Testis (tissue), 2 donors: ENCODE results near the gene WDR74.

ENCODE experiments used
- POLR2A ChIP-seq: fragments of 450-650 bp; IDR thresholded peaks from one replicate; pipeline ENCODE4 v1.6.1; 2017; ENCODE audit warnings: antibody characterized with exemption, mild to moderate bottlenecking, moderate library complexity
- TF ChIP-seq, protein P1 (sequence below), 3 experiments: fragments of 450-650 bp in 2 of 3; fragments of 200-600 bp in 1 of 3; sonication (generic) in 1 of 3; IDR thresholded peaks; one replicate each; pipeline ENCODE4 v1.5.1; 2016 to 2019; ENCODE audit warnings: antibody characterized with exemption in 3 of 3, mild to moderate bottlenecking in 2 of 3, moderate library complexity in 1 of 3

DNA sequence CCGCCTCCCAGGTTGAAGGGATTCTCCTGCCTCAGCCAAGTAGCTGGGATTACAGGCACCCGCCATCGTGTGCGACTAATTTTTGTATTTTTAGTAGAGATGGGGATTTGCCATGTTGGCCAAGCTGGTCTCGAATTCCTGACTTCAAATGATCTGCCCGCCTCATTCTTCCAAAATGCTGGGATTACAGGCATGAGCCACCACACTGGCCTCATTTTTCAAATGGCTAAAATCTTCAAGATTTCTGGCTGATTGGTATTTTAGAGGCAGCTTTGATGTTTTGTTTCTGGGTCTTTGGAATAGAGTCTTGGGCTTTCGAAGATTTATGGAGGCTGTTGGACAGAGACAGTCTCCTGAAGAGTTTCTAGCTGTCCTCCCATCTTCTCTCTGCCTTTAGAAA is 35.5 kb upstream of the WDR74 start:
- TF ChIP-seq POLR2A = no peak
- TF ChIP-seq, protein P1, sequence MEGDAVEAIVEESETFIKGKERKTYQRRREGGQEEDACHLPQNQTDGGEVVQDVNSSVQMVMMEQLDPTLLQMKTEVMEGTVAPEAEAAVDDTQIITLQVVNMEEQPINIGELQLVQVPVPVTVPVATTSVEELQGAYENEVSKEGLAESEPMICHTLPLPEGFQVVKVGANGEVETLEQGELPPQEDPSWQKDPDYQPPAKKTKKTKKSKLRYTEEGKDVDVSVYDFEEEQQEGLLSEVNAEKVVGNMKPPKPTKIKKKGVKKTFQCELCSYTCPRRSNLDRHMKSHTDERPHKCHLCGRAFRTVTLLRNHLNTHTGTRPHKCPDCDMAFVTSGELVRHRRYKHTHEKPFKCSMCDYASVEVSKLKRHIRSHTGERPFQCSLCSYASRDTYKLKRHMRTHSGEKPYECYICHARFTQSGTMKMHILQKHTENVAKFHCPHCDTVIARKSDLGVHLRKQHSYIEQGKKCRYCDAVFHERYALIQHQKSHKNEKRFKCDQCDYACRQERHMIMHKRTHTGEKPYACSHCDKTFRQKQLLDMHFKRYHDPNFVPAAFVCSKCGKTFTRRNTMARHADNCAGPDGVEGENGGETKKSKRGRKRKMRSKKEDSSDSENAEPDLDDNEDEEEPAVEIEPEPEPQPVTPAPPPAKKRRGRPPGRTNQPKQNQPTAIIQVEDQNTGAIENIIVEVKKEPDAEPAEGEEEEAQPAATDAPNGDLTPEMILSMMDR (IDR thresholded peaks at IDR 0.05) = no peak
